Thymus (tissue), 11 donors: ENCODE data around the gene COL1A1. TPM values are rescaled to one million over a fixed set of nuclear protein-coding genes. Genes with fewer than 3 reads are reported as not detected.

Experiments
- DNase-seq, 9 donors: peaks; one replicate each; pipeline ENCODE4 v3.0.0-alpha.2; 2013; ENCODE audit warnings: low spot score in 9 of 9, low read depth in 6 of 9, missing footprints in 1 of 9
- H3K27ac ChIP-seq, 2 donors: one replicate each; pipeline ENCODE4 v1.5.1; 2013; ENCODE audit warnings: control low read depth in 1 of 2, low read depth in 1 of 2, low read length in 1 of 2, mild to moderate bottlenecking in 1 of 2, moderate library complexity in 1 of 2
- H3K27me3 ChIP-seq, 2 donors: one replicate each; pipeline ENCODE4 v1.5.1; 2013; ENCODE audit warnings: low read length in 1 of 2; ENCODE audit not compliant: control insufficient read depth in 2 of 2, insufficient read depth in 1 of 2
- H3K36me3 ChIP-seq, 2 donors: one replicate each; pipeline ENCODE4 v1.5.1; 2013; ENCODE audit warnings: low read length in 1 of 2, mild to moderate bottlenecking in 1 of 2, moderate library complexity in 1 of 2; ENCODE audit not compliant: control insufficient read depth in 2 of 2, insufficient read depth in 2 of 2
- H3K4me1 ChIP-seq, 2 donors: one replicate each; pipeline ENCODE4 v1.5.1; 2013; ENCODE audit warnings: low read length in 2 of 2; ENCODE audit not compliant: control insufficient read depth in 2 of 2, insufficient read depth in 2 of 2
- H3K4me3 ChIP-seq, 2 donors: one replicate each; pipeline ENCODE4 v1.5.1; 2013; ENCODE audit warnings: low read length in 2 of 2, control low read depth in 1 of 2, mild to moderate bottlenecking in 1 of 2
- H3K9me3 ChIP-seq, 2 donors: one replicate each; pipeline ENCODE4 v1.5.1; 2013; ENCODE audit warnings: low read length in 1 of 2, mild to moderate bottlenecking in 1 of 2; ENCODE audit not compliant: control insufficient read depth in 2 of 2, insufficient read depth in 1 of 2
- WGBS: extraction: QIAGEN DNeasy Blood & Tissue Kit; methylation state at CpG from one replicate; pipeline ENCODE4 v1.1.7; 2013; 5-methylcytosine and 5-hydroxymethylcytosine counted together
- polyA plus RNA-seq: library from polyadenylated mRNA; stranded (reverse); fragments of 200-250 nt; gene quantifications from one replicate; pipeline ENCODE4 v1.2.3, GENCODE V29; 2013
- total RNA-seq: library from RNA; stranded (reverse); fragments of 120-200 nt; gene quantifications from one replicate; pipeline ENCODE4 v1.2.4, GENCODE V29; 2013
- donor health status: healthy.

COL1A1 gene
- total and polyA plus RNA-seq, 2 donors, result 14.4 to 29.5 TPM

DNA sequence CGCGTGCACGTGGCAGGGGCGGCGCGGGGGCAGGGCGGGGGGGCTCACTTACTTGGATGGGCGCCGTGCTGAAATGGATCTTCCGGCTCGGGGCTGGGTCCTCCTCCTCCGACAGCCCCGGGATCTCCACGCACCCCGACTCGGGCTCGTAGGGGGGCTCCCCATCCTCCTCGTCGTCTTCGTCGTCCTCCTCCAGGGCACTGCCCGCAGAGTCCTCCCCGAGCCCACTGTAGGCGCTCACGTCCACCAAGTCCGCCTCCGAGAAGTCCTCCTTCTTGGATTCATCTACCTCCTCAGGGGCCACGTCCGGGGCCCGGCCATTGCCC, 52.4 kb downstream of the COL1A1 start:
- Histone ChIP-seq H3K9me3 (no peaks in the 10 kb centered on the region), H3K27ac (peak overlapping the region; percentile 55 to 88), H3K4me3 (peak overlapping the region; percentile 75 to 94), H3K27me3 (peaks cover 0 to 7% of the 10 kb centered on the region in 2 donors), H3K36me3 (peaks cover 18 to 19% of the 10 kb centered on the region in 2 donors), H3K4me1 (peaks cover 23 to 48% of the 10 kb centered on the region in 2 donors)
- DNase-seq, result no peak
- WGBS, result under 1% methylated on average over 30 of the region's 30 CpGs

DNA sequence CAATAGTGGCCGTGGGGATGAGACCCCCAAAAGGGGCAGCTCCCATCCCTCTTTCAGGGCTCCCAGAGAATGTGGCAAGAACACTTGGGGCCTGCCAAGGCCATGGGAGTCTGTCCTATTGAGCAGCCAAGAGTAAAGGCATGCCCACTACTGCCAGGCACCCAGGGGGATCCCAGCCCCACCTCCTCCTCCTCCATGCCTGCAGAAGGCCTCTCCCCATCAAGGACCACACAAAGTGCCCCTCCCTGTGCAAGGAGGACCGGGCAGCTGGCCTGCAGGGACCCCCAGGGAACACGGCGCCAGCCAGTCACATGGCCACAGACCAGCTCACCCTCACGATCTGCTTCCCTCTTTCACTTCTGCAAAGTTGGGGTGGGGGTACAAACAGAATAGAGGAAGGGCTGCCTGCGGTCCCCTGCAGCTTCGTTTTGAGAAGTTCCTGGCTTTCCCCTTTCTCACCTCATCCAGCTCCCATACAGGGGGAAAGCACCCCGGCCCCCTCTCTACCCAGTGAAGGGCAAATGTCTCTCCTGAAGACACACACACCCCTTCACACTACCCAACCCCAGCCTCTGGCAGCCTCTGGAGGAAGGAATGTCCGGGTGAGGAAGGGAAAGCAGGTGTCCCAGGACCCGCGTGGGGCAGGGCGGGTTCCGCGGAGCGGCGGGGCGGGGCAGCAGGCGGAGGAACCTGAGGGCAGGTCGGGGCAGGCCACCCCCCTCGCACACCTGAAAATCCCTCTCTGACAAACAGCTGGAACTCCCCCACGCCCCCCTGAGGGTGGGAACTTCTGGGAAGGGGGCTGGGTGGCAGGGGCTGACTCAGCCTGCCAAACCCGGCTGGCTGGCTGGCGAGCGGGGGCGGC, 53.0 kb downstream of the COL1A1 start:
- Histone ChIP-seq H3K27ac (peak overlapping the region; percentile 3 to 57), H3K4me3 (peak overlapping the region; percentile 75 to 94), H3K27me3 (peaks cover 0 to 7% of the 10 kb centered on the region in 2 donors), H3K36me3 (peaks cover 24 to 25% of the 10 kb centered on the region in 2 donors), H3K4me1 (peaks cover 23 to 48% of the 10 kb centered on the region in 2 donors), H3K9me3 (no peaks in the 10 kb centered on the region)
- WGBS, result 3% methylated on average over 25 of the region's 25 CpGs
- DNase-seq, result peak in 4 of 9 donors; percentile 21 to 60 (median 41)

DNA sequence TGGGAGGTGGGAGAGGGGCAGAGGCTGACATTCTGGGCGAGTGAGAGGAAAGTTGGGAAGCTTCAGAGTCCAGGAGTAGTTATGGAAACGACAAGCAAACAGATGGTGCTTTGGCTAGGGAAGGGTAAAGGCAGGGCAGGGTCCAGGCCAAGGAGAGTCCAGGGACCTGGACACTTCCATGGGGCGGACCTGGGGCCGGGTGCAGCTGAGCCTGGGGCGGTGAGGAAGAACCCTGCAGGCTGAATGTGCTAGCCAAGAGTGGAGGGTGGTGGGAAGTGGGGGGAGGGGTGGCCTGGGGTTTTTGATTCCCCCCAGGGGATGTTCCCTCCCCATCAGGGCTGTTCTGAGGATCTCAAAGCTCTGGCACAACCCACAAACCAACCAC, 53.6 kb downstream of the COL1A1 start:
- DNase-seq, result no peak
- H3K27ac ChIP-seq, result peak overlapping the region; percentile 3 to 57
- H3K9me3 ChIP-seq, result no peaks in the 10 kb centered on the region
- H3K4me3 ChIP-seq, result peak overlapping the region; percentile 75 to 94
- peaks cover 23 to 47% of the 10 kb centered on the region in 2 donors for H3K4me1 ChIP-seq
- peaks cover 0 to 7% of the 10 kb centered on the region in 2 donors for H3K27me3 ChIP-seq
- H3K36me3 ChIP-seq, result peaks cover 31 to 32% of the 10 kb centered on the region in 2 donors
- WGBS, result 48% methylated on average over 5 of the region's 5 CpGs

GRCh38 chr17:50146927-50147665, 54.3 kb downstream of the COL1A1 start:
- WGBS, result 84% methylated on average over 15 of the region's 15 CpGs
- peaks cover 38% of the 10 kb centered on the region in 2 donors for H3K36me3 ChIP-seq
- H3K4me1 ChIP-seq, result peaks cover 16 to 40% of the 10 kb centered on the region in 2 donors
- H3K27ac ChIP-seq, result no peak overlapping the region
- no peak for DNase-seq
- peak overlapping the region; percentile 75 to 94 for H3K4me3 ChIP-seq
- H3K9me3 ChIP-seq, result no peaks in the 10 kb centered on the region
- peaks cover 0 to 7% of the 10 kb centered on the region in 2 donors for H3K27me3 ChIP-seq

GRCh38 chr17:50146230-50146926, 55.1 kb downstream of the COL1A1 start:
- 95% methylated on average over 10 of the region's 10 CpGs for WGBS
- peaks cover 13 to 33% of the 10 kb centered on the region in 2 donors for H3K4me1 ChIP-seq

DNA sequence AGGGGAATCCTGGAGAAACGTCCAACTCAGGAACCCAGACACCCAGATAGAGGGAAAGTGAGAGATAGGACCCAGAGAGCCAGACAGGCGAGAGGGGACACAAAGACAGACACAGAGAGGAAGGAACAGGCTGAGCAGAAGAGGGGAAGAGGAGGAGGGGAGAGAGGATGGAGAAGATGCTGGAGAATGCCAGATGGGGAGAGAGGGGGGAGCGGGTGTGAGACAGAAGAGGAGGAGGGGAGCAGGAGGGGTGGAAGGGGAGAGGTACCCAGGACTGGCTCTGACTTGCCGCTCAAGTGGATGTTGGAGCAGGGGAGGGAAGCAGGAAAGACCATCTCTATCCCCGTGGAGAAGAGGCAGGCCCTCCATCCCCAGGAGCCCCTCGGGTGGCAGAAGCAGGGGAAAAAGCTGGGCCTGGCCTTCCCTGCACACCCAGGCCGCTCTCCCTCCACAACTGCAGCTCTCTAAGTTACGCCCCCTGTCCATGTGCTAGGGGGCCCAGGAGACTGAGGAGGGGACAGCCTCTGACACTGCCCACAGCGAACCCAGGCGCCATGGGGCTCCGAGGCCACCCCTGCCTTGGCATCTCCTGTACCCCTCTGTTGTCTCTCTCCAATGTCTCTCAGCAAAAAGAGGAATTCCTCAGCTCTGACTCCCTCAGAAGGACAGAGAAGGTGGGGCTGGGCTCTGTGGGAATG, 55.8 kb downstream of the COL1A1 start:
- DNase-seq, result no peak

More at GRCh38 chr17:50146230-50146926, 55.1 kb downstream of the COL1A1 start:
- Histone ChIP-seq H3K27ac (no peak overlapping the region), H3K27me3 (peaks cover 0 to 7% of the 10 kb centered on the region in 2 donors), H3K4me3 (peak overlapping the region in 1 of 2 donors; percentile 75), H3K36me3 (peaks cover 45% of the 10 kb centered on the region in 2 donors), H3K9me3 (no peaks in the 10 kb centered on the region)
- DNase-seq, result no peak

DNA sequence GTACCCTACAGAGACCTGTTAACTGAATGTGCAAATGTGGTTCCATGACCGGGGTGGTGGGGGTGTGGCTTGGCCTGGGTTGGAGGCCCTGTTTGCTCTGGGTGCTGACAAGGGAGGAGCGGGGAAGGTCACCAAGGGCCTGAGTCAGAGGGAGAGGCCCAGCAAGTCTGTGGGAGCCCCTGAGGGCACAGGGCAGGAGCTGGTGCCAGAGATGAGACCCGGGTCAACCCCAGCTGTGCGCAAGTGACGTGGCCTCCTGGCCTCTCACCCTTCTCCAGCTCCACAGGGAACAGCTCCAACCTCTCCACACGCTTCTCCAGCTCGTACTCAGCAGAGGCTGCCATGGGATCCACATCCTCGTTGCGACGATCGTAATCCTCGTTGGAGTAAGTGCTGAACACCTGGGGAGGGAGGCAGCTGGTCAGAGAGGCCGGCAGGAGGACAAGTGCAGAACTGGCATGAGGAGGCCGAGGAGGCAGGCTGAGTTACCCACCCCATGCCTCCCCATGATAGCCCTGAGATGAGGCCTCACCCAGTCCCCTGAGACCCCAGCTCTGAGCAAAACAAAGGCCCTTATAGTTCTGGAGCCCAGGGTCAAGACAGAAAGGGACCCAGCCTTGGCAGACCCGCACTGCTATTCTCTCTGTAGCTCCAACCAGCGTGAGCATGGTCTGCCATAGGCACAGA, 56.4 kb downstream of the COL1A1 start:
- 95% methylated on average over 16 of the region's 16 CpGs for WGBS
- no peak for DNase-seq
- Histone ChIP-seq H3K27ac (no peak overlapping the region), H3K36me3 (peaks cover 56 to 59% of the 10 kb centered on the region in 2 donors), H3K4me1 (peaks cover 15 to 42% of the 10 kb centered on the region in 2 donors), H3K4me3 (no peak overlapping the region), H3K27me3 (peaks cover 0 to 5% of the 10 kb centered on the region in 2 donors), H3K9me3 (no peaks in the 10 kb centered on the region)

More for the DNA sequence above, 55.8 kb downstream of the COL1A1 start:
- Histone ChIP-seq H3K4me3 (no peak overlapping the region), H3K27me3 (peaks cover 0 to 7% of the 10 kb centered on the region in 2 donors), H3K9me3 (no peaks in the 10 kb centered on the region), H3K27ac (no peak overlapping the region), H3K4me1 (peaks cover 14 to 35% of the 10 kb centered on the region in 2 donors), H3K36me3 (peaks cover 52% of the 10 kb centered on the region in 2 donors)
- 86% methylated on average over 11 of the region's 11 CpGs for WGBS

GRCh38 chr17:50144355-50144754, 57.1 kb downstream of the COL1A1 start:
- Histone ChIP-seq H3K9me3 (no peaks in the 10 kb centered on the region), H3K36me3 (peaks cover 61 to 65% of the 10 kb centered on the region in 2 donors), H3K4me1 (peaks cover 15 to 42% of the 10 kb centered on the region in 2 donors), H3K4me3 (no peak overlapping the region), H3K27ac (no peak overlapping the region), H3K27me3 (peaks cover 0 to 4% of the 10 kb centered on the region in 2 donors)
- WGBS, result 94% methylated on average over 6 of the region's 6 CpGs
- DNase-seq, result no peak
